ENCODE results near the gene DAP3. TPM values are rescaled to one million over a fixed set of nuclear protein-coding genes. Genes with fewer than 3 reads are reported as not detected.

DAP3 gene
- total and polyA plus RNA-seq, 10 of the 15 experiments (the other 5 are each of a cell fraction or from before 2014, with no cell fraction given), result 60.0 to 223 (median 138) TPM

DNA sequence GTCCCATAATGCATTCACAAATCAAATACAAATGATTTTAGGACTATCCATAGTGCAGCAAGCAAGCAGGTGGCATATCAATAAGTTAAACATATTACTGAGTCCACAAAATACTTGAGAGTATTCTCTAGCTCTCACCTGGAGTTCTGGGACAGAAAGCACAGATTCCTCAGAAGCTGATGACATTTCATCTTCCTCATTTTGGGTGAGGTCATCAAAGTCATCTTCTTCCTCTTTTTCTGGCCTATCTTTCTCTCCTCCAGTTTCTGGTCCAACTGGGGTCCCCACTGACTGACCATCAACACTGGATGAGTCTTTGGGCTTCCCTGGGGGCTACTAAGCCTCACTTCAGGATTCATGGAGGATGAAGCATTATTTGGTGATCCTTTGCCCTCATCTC, 39.2 kb upstream of the DAP3 start:
- no peak overlapping the region for H3K4me2 ChIP-seq (ENCODE audit: control insufficient read depth, insufficient read depth)
- no peaks in the 10 kb centered on the region for H4K20me1 ChIP-seq (ENCODE audit: control insufficient read depth, insufficient read depth)
- ChIA-PET POLR2A (no interaction called here), CTCF (no interaction called here), RAD21 (ENCODE audit: unreplicated experiment) (no interaction called here), SMC1A (ENCODE audit: uncharacterized antibody, unreplicated experiment) (no interaction called here)
- FAIRE-seq, result no peak
- H3K27ac ChIP-seq (ENCODE audit: control insufficient read depth, insufficient read depth), result no peak overlapping the region
- no peaks in the 10 kb centered on the region for H3K27me3 ChIP-seq (replicated peaks in 1 of 2; ENCODE audit: control insufficient read depth in 2 of 2, insufficient read depth in 2 of 2, low read length in 1 of 2)
- H3K79me2 ChIP-seq (ENCODE audit: control insufficient read depth, insufficient read depth, low read length), result no peaks in the 10 kb centered on the region
- no peak for ATAC-seq
- DNase-seq (ENCODE audit: low read depth, low spot score), result no peak
- H3K4me3 ChIP-seq, result no peak overlapping the region
- TF ChIP-seq EGR1 (IDR thresholded peaks at IDR 0.05; ENCODE audit: borderline replicate concordance in 1 of 2, low read depth in 2 of 2, low read length in 2 of 2) (no peak), HDGF (IDR thresholded peaks at IDR 0.05) (no peak), CBX5 (IDR thresholded peaks at IDR 0.05; ENCODE audit: low read depth) (no peak), NR2F1 (conservative IDR thresholded peaks at IDR 0.05) (no peak)
- no peaks in the 10 kb centered on the region for H3K36me3 ChIP-seq (ENCODE audit: control insufficient read depth in 2 of 2, insufficient read depth in 2 of 2, low read length in 1 of 2)
- peaks cover 4% of the 10 kb centered on the region; the same call in 1 of the 3 replicates for H3K9me3 ChIP-seq (replicated peaks; ENCODE audit: control insufficient read depth, insufficient read depth, low read length)
- no peak overlapping the region for H2AFZ ChIP-seq (ENCODE audit: control insufficient read depth, low read depth, low read length)
- no peaks in the 10 kb centered on the region for H3K4me1 ChIP-seq (ENCODE audit: control insufficient read depth, insufficient read depth, low read length)
- intact Hi-C loops (cut with micrococcal nuclease; ENCODE audit: unreplicated experiment) (no loop called here), in situ Hi-C loops (cut with MboI) (no loop called here)
- no TSS peak for BruUV-seq (replicated peaks)
- no peak overlapping the region for H3K9ac ChIP-seq (ENCODE audit: control insufficient read depth, insufficient read depth, low read length)

GRCh38 chr1:155650231-155650757, 38.6 kb upstream of the DAP3 start:
- H3K79me2 ChIP-seq (ENCODE audit: control insufficient read depth, insufficient read depth, low read length), result no peaks in the 10 kb centered on the region
- 65% methylated on average over 7 of the region's 7 CpGs for WGBS (ENCODE audit: insufficient coverage, insufficient replicate concordance, low lambda C conversion rate, missing lambda C conversion rate)
- H3K9ac ChIP-seq (ENCODE audit: control insufficient read depth, insufficient read depth, low read length), result no peak overlapping the region
- no peaks in the 10 kb centered on the region for H3K36me3 ChIP-seq (ENCODE audit: control insufficient read depth in 2 of 2, insufficient read depth in 2 of 2, low read length in 1 of 2)
- peaks cover 4% of the 10 kb centered on the region; the same call in 1 of the 3 replicates for H3K9me3 ChIP-seq (replicated peaks; ENCODE audit: control insufficient read depth, insufficient read depth, low read length)
- H3K4me3 ChIP-seq, result no peak overlapping the region
- DNase-seq (ENCODE audit: low read depth, low spot score) (no peak), FAIRE-seq (no peak), ATAC-seq (no peak)
- ChIA-PET RAD21 (ENCODE audit: unreplicated experiment) (no interaction called here), CTCF (no interaction called here), SMC1A (ENCODE audit: uncharacterized antibody, unreplicated experiment) (interaction anchor here (1.1 kb wide), 1 partner anchor 399 kb away, joined by 4 read pairs; no protein-coding TSS in a partner anchor), POLR2A (no interaction called here)
- H2AFZ ChIP-seq (ENCODE audit: control insufficient read depth, low read depth, low read length), result no peak overlapping the region
- no peaks in the 10 kb centered on the region for H3K27me3 ChIP-seq (replicated peaks in 1 of 2; ENCODE audit: control insufficient read depth in 2 of 2, insufficient read depth in 2 of 2, low read length in 1 of 2)
- no peaks in the 10 kb centered on the region for H3K4me1 ChIP-seq (ENCODE audit: control insufficient read depth, insufficient read depth, low read length)
- no TSS peak for BruUV-seq (replicated peaks)
- H4K20me1 ChIP-seq (ENCODE audit: control insufficient read depth, insufficient read depth), result no peaks in the 10 kb centered on the region
- intact Hi-C loops (cut with micrococcal nuclease; ENCODE audit: unreplicated experiment), result no loop called here
- in situ Hi-C loops (cut with MboI), result no loop called here
- H3K4me2 ChIP-seq (ENCODE audit: control insufficient read depth, insufficient read depth), result no peak overlapping the region
- H3K27ac ChIP-seq (ENCODE audit: control insufficient read depth, insufficient read depth), result no peak overlapping the region
- TF ChIP-seq SMAD1 (IDR thresholded peaks at IDR 0.05; ENCODE audit: low read depth, partially characterized antibody) (no peak), NRF1 (conservative IDR thresholded peaks at IDR 0.05; ENCODE audit: low read depth, low read length) (no peak), SKIL (IDR thresholded peaks at IDR 0.05; ENCODE audit: low read depth, poor library complexity, severe bottlenecking) (no peak), MYC (IDR thresholded peaks at IDR 0.05; ENCODE audit: insufficient read depth, insufficient read length, insufficient replicate concordance, low read length, severe bottlenecking) (no peak), ZNF217 (IDR thresholded peaks at IDR 0.05) (no peak), TCF7 (IDR thresholded peaks at IDR 0.05; ENCODE audit: borderline replicate concordance) (no peak), BHLHE40 (IDR thresholded peaks at IDR 0.05; ENCODE audit: borderline replicate concordance in 1 of 2, low read depth in 2 of 2, low read length in 1 of 2) (no peak), POLR2AphosphoS2 (IDR thresholded peaks at IDR 0.05; ENCODE audit: low read depth, low read length) (no peak)
- TF ChIP-seq, protein P1, sequence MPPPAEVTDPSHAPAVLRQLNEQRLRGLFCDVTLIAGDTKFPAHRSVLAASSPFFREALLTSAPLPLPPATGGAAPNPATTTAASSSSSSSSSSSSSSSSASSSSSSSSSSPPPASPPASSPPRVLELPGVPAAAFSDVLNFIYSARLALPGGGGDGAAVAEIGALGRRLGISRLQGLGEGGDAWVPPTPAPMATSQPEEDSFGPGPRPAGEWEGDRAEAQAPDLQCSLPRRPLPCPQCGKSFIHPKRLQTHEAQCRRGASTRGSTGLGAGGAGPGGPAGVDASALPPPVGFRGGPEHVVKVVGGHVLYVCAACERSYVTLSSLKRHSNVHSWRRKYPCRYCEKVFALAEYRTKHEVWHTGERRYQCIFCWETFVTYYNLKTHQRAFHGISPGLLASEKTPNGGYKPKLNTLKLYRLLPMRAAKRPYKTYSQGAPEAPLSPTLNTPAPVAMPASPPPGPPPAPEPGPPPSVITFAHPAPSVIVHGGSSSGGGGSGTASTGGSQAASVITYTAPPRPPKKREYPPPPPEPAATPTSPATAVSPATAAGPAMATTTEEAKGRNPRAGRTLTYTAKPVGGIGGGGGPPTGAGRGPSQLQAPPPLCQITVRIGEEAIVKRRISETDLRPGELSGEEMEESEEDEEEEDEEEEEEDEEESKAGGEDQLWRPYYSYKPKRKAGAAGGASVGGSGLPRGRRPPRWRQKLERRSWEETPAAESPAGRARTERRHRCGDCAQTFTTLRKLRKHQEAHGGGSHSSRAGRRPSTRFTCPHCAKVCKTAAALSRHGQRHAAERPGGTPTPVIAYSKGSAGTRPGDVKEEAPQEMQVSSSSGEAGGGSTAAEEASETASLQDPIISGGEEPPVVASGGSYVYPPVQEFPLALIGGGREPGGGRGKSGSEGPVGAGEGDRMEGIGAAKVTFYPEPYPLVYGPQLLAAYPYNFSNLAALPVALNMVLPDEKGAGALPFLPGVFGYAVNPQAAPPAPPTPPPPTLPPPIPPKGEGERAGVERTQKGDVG (CRISPR knock-in tag; IDR thresholded peaks at IDR 0.05), result no peak

Data from GM12878 (cell line).